GM12801 (cell line): ENCODE measurements around the gene SWI5.

ENCODE experiments used
- TF ChIP-seq, protein P1 (sequence below): IDR thresholded peaks from one replicate; pipeline ENCODE4 v1.5.1; 2011; ENCODE audit warnings: control low read depth; ENCODE audit not compliant: insufficient read length; ENCODE audit errors: extremely low read depth

SWI5 gene

DNA sequence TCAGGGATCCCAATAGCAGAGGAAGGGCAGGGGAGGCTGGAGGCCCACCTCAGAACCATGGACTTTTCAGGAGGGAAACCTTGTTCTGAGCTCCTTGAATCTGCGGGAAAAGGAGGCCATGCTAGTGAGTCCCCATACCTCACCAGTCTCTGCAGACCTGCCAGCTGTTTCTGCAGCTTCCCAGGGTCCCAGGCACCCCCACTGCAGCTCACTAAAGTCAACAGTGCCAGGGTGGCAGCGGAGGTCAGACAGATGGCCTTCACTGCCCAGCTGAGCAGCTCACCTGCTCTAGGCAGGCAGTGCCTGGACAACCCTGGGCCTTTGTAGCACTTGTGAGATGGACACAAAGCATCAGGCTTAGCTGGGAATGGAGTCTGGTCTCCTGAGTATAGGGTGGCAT is 59.8 kb downstream of the SWI5 start:
- TF ChIP-seq, protein P1, sequence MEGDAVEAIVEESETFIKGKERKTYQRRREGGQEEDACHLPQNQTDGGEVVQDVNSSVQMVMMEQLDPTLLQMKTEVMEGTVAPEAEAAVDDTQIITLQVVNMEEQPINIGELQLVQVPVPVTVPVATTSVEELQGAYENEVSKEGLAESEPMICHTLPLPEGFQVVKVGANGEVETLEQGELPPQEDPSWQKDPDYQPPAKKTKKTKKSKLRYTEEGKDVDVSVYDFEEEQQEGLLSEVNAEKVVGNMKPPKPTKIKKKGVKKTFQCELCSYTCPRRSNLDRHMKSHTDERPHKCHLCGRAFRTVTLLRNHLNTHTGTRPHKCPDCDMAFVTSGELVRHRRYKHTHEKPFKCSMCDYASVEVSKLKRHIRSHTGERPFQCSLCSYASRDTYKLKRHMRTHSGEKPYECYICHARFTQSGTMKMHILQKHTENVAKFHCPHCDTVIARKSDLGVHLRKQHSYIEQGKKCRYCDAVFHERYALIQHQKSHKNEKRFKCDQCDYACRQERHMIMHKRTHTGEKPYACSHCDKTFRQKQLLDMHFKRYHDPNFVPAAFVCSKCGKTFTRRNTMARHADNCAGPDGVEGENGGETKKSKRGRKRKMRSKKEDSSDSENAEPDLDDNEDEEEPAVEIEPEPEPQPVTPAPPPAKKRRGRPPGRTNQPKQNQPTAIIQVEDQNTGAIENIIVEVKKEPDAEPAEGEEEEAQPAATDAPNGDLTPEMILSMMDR = no peak

DNA sequence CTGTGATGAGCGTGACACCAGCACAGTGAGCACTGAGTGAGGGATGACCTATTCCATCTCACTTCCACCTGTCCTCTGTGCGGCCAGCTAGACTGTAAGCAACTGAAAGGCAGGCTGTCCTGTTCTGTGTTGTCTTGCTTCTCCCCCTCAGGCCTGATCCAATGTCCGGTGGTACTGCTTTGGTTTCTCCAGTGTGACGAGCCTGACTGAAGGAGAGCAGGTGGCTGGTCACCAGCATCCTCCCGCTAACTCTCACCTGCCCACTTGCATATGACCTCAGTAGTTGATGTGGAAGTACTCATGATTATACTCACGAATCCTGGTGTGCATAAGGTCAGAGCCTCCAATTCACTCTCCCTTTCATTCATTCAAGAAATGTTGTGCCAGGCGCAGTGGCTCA is 61.9 kb downstream of the SWI5 start:
- TF ChIP-seq, protein P1 = no peak
